ENCODE data around the gene GDI1.
"Not testable (repeated sequence)": the region's sequence is repeated elsewhere in the genome, so short reads cannot be mapped to it uniquely, and the experiment has no call there.

GRCh38 chrX:154388649-154389048 is 48.3 kb upstream of the GDI1 start:
- TF ChIP-seq, protein P1, sequence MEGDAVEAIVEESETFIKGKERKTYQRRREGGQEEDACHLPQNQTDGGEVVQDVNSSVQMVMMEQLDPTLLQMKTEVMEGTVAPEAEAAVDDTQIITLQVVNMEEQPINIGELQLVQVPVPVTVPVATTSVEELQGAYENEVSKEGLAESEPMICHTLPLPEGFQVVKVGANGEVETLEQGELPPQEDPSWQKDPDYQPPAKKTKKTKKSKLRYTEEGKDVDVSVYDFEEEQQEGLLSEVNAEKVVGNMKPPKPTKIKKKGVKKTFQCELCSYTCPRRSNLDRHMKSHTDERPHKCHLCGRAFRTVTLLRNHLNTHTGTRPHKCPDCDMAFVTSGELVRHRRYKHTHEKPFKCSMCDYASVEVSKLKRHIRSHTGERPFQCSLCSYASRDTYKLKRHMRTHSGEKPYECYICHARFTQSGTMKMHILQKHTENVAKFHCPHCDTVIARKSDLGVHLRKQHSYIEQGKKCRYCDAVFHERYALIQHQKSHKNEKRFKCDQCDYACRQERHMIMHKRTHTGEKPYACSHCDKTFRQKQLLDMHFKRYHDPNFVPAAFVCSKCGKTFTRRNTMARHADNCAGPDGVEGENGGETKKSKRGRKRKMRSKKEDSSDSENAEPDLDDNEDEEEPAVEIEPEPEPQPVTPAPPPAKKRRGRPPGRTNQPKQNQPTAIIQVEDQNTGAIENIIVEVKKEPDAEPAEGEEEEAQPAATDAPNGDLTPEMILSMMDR (optimal IDR thresholded peaks at IDR 0.05 in 1 of 3, IDR thresholded peaks at IDR 0.05 in 1 of 3, conservative IDR thresholded peaks at IDR 0.05 in 1 of 3; ENCODE audit: extremely low read depth in 1 of 3, insufficient read depth in 2 of 3, low read length in 3 of 3) = not testable (repeated sequence)
- not testable (repeated sequence) for TF ChIP-seq EZH2 (IDR thresholded peaks at IDR 0.05; ENCODE audit: low read length)
